ENCODE measurements around the gene SLC13A3.

SLC13A3 gene

GRCh38 chr20:46636514-46636913 is 14.7 kb downstream of the SLC13A3 start:
- no peak for DNase-seq (ENCODE audit: low read depth in 2 of 2)

GRCh38 chr20:46635514-46636136 is 15.6 kb downstream of the SLC13A3 start:
- no peak for DNase-seq (ENCODE audit: low read depth in 2 of 2)

- DNase-seq (ENCODE audit: low read depth in 2 of 2) = no peak
Observed at GRCh38 chr20:46634528-46634927, 16.7 kb downstream of the SLC13A3 start.

DNA sequence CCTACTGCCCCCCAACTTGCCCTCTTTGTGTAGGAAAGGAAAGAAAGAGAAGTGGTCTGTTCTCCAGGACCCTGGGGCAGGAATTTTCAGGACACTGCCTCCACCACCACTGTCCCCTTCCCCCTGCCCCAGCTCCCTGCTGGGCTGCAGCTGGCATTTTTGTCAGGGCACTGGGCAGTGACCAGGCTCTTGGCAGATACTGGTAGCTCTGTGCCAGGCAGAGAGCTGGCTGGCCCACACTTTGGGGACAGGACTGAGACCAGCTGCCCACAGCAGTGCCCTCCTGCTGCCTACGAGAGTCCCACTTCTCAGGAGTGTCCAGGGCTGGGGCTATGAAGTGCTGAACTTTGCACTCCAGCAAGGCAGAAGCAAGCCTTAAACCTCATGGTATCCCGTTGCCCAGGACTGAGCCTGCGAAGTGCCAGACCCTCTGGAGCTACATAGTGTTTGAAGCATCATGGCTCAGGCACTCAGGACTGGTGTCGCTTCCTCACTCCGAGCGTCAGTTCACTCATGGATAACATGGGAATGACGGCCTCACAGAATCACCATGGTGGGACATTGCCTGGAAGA is 19.3 kb downstream of the SLC13A3 start:
- no peak for DNase-seq (ENCODE audit: low read depth in 2 of 2)

DNA sequence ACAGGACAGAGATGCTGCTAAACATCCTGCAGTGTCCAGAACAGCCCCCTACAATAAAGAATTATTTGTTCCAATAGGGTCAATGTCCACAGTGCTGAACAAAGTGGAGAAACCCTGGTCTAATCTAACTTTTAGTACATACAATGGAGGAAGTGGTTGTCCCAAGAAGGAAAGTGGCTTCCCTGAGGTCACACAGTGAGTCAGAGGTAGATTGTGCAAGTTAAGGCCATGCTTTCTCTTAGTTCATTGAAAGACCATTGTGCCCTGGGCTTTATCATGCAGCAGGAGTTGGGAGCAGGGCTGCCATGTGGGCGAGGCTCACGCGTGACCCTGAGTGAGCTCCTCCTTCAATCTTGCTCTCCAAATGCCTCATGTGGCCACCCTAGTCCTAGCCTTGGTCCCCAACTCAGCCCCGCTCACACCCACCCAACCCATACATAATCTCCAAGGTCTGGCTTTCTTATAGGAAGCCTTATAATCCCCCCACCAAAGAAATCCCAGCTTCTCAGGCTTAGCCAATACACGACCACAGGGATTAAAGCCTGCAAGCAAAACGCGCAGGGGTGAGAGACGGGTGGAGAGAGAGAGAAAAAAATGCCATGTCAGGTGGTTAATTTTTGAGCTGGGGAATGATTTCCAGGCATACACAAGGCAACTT is 19.9 kb downstream of the SLC13A3 start:
- DNase-seq (ENCODE audit: low read depth in 2 of 2) = no peak

- no peak for DNase-seq (ENCODE audit: low read depth in 2 of 2)
Observed at GRCh38 chr20:46630306-46630705, 21.0 kb downstream of the SLC13A3 start.

DNA sequence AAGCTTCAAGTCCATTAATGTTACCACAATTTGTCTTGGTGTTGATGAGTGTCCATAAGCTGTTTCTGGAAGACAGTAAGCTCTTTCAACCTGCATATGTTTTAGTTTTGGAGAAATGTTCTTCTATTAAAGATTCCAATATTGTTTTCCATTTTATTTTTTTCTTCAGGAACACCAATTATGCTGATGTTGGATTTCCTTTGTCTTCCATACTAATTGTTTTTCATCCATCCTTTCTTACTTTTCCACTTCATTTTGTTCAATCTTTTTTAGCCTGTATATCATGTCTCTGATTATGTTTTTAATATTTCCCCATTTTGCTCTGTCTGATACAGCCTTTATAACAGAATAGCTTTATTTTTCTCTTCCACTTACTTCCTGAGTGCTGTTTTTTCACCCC is 21.9 kb downstream of the SLC13A3 start:
- DNase-seq (ENCODE audit: low read depth in 2 of 2) = no peak

- DNase-seq (ENCODE audit: low read depth in 2 of 2) = no peak
Observed at GRCh38 chr20:46627234-46627633, 24.0 kb downstream of the SLC13A3 start.

- DNase-seq (ENCODE audit: low read depth in 2 of 2) = no peak
Observed at GRCh38 chr20:46626758-46627157, 24.5 kb downstream of the SLC13A3 start.

DNA sequence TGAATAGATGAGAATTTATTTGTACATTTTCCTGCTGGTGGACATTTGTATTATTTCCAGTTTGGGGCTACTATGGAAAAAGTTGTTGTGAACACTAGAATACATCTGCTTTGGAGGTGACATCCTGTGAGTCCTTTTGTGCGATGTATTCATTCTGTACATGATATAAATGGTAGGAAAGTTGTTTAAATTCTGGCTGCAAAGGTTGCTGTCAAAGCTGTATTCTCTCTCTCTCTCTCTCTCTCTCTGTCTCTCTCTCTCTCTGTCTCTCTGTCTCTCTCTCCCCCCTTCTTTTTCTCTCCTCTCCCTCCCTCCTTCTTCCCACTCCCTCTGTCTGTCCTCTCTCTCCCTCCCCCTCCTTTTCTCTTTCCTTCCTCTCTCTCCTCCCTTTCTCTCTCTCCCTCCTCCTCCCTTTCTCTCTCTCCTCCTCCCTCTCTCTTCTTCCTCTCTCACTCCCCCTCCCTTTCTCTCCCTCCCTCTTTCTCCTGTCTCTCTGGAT is 25.3 kb downstream of the SLC13A3 start:
- no peak for DNase-seq (ENCODE audit: low read depth in 2 of 2)

DNA sequence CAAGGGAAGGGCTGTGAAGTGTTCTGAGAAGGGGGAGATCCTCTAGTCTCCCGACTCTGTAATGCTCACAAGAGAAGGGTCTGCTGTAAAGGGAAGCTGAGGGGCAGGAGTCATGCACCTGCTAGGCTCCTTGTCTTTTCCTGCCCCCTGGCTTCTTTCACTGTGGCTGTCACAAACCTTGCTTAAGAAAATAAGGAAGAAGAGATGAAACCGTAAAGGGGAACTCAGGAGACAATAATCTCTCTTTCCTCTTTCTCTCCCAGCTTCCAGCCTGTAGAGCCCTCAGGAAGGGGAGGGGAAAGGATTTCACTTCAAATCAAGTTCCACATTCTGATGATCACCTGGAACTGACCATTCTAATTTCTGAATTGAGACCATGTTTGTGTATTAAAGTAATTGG is 26.3 kb downstream of the SLC13A3 start:
- no peak for DNase-seq (ENCODE audit: low read depth in 2 of 2)

DNA sequence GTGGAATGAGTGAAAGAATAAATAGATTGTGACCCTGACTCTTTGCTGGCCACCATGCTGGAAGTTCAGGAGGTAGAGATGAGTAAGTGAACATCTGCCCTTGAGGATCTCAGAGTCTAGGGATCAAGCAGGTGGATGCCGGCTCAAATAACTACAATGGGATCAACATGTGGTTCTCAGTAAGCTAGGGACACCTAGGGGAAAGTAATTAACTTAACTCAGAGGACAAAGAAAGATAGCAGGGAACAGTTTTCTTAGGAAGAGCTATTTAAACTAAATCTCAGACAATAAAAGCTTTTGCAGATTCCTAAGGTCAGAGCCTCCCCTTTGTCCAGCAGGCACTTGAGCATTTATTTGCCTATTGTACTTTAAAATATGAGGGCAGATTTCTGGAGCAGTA is 29.1 kb downstream of the SLC13A3 start:
- DNase-seq (ENCODE audit: low read depth in 2 of 2) = no peak

- no peak for DNase-seq (ENCODE audit: low read depth in 2 of 2)
Observed at GRCh38 chr20:46621492-46621891, 29.8 kb downstream of the SLC13A3 start.

DNA sequence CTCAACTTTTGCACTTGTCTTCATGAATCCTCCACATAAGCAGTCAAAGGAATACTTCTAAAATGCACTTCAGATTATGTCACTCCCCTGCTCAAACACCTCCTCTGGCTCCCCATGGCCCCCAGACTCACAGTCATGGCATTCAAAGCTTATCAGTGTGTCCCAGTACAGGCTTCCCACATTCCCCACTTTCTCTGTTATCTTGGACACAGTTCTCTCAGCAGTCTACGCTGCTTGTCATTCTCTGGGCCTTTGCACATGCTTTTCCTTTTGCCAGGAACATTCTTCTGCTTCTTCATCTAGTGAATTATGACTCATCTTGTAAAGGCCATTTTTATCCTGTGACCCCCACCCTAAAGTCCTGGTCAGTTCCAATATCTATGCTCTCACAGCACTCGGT is 31.8 kb downstream of the SLC13A3 start:
- no peak for DNase-seq (ENCODE audit: low read depth in 2 of 2)

DNA sequence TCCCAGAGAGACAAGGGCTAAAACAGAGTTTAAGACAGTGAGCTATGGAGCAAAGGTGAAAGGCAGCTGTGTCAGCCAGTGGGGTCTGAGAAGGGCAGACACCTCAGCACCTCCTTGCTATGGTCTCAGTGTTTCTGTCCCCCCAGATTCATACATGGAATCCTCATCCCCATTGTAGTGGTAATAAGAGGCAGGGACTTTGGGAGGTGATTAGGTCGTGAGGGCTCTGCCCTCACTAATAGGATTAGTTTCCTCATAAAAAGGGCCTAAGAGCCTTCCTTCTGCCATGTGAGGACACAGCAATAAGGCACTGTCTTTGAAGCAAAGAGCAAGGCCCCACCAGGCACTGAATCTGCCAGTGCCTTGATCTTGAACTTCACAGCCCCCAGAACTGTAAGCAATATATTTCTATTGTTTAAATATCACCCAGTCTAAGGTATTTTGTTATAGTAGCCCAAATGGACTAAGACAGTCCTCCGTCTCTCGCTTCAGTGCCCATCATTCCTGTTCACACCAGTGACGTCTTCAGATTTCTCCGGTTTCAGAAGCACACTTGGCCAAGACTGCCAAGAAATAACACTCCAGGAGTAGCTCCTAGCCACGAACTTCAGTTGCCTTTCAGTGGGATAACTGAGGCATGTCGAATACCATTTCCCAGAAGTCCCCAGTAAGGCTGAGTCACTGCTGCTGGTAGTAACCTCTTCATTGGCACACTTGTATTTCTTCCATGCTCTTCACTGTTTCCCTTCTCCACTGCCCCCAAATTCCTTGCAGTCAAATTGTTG is 32.8 kb downstream of the SLC13A3 start:
- no peak for DNase-seq (ENCODE audit: low read depth in 2 of 2)

DNA sequence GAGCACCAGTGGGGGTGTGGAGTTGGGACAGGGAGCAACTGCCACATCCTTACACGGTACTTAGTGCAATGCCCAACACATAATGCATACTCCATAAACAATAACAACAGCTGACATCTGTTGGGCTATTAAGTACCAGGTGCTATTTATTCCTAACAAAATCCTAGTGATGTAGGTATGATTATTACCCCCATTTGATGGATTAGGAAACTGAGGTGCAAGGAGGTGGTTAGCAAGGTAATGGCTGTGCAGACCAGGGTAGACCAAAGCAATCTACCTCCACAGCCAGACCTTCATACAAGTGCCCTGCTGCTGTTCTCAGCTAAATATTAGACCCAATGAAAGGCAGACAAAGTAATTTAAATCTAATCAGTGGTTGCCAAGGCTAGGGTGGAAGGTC is 36.8 kb downstream of the SLC13A3 start:
- DNase-seq (ENCODE audit: low read depth in 2 of 2) = no peak

DNA sequence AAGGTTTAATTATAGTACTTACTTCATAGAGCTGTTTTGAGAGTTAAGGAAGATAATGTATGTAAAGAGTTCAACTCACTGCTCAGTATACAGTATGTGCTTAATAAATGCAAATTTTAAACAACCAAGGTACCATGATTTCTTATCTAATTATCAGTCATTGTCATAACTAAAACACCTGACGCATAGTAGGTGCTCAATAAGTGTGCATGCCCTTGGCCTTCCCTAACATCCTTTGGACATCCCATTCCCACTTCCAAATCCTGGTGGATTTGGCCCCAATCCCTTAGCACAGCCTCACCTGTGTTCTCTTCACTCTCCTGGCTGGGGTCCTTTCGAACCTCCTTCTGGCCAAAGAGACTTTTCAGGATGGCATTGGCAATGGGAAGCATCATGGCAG is 41.1 kb downstream of the SLC13A3 start:
- DNase-seq (ENCODE audit: low read depth in 2 of 2) = no peak

GRCh38 chr20:46609043-46609442 is 42.2 kb downstream of the SLC13A3 start:
- no peak for DNase-seq (ENCODE audit: low read depth in 2 of 2)

- DNase-seq (ENCODE audit: low read depth in 2 of 2) = no peak
Observed at GRCh38 chr20:46607849-46608497, 43.3 kb downstream of the SLC13A3 start.

- no peak for DNase-seq (ENCODE audit: low read depth in 2 of 2)
Observed at GRCh38 chr20:46607191-46607848, 43.9 kb downstream of the SLC13A3 start.

DNA sequence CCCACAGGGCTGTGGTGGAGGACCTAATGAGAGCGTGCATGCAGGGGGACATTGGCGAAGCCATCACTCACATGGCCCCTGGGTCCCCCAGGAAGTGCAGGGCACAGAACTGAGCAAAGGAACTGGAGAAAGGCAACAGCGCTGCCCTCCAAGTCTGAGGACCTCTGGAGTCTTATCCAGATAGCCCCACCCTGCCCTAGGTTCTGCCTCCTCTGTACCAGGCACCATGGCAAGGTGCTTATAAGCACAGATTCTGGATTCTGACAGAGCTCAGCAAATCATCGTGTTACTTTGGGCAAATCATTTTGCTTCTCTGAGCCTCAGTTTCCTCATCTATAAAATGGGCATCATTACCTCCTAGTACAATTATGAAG is 44.5 kb downstream of the SLC13A3 start:
- DNase-seq (ENCODE audit: low read depth in 2 of 2) = no peak
